Measurements from ENCODE around the gene CDK19. TPM values are rescaled to one million over a fixed set of nuclear protein-coding genes. Genes with fewer than 3 reads are reported as not detected.

CDK19 gene
- total and polyA plus RNA-seq, 2 of the 13 experiments (the other 11 are each of a cell fraction or from before 2014, with no cell fraction given), result 13.4 to 27.0 TPM

- TF ChIP-seq ATF3 (CRISPR knock-in tag; IDR thresholded peaks at IDR 0.05) (no peak), U2AF1 (optimal IDR thresholded peaks at IDR 0.05; ENCODE audit: low read depth, low read length) (no peak), ZNF121 (CRISPR knock-in tag; IDR thresholded peaks at IDR 0.05) (peak; percentile 20; the same call in 1 of the 2 replicates), TFDP1 (CRISPR knock-in tag; IDR thresholded peaks at IDR 0.05; ENCODE audit: borderline replicate concordance) (peak; percentile 25; the same call in 1 of the 2 replicates), ZNF224 (CRISPR knock-in tag; IDR thresholded peaks at IDR 0.05) (0 out of 2 replicates have a peak, but pooled peaks have one; percentile 36), ZNF431 (CRISPR knock-in tag; IDR thresholded peaks at IDR 0.05; ENCODE audit: borderline replicate concordance, low read depth) (no peak), SNAPC2 (CRISPR knock-in tag; IDR thresholded peaks at IDR 0.05) (peak; percentile 91), ZBTB26 (CRISPR knock-in tag; IDR thresholded peaks at IDR 0.05; ENCODE audit: borderline replicate concordance) (no peak), CENPBD1 (CRISPR knock-in tag; IDR thresholded peaks at IDR 0.05; ENCODE audit: borderline replicate concordance, low read depth) (0 out of 2 replicates have a peak, but pooled peaks have one; percentile 45), ZNF784 (CRISPR knock-in tag; IDR thresholded peaks at IDR 0.05; ENCODE audit: borderline replicate concordance) (0 out of 2 replicates have a peak, but pooled peaks have one; percentile 27), GLI4 (CRISPR knock-in tag; IDR thresholded peaks at IDR 0.05; ENCODE audit: borderline replicate concordance) (0 out of 2 replicates have a peak, but pooled peaks have one; percentile 64), FOXK2 (IDR thresholded peaks at IDR 0.05) (no peak), FOXJ3 (CRISPR knock-in tag; IDR thresholded peaks at IDR 0.05; ENCODE audit: borderline replicate concordance) (no peak), ZMAT5 (CRISPR knock-in tag; IDR thresholded peaks at IDR 0.05; ENCODE audit: borderline replicate concordance, low read depth) (no peak), ZNF780A (CRISPR knock-in tag; IDR thresholded peaks at IDR 0.05) (no peak)
- TF ChIP-seq, protein P1, sequence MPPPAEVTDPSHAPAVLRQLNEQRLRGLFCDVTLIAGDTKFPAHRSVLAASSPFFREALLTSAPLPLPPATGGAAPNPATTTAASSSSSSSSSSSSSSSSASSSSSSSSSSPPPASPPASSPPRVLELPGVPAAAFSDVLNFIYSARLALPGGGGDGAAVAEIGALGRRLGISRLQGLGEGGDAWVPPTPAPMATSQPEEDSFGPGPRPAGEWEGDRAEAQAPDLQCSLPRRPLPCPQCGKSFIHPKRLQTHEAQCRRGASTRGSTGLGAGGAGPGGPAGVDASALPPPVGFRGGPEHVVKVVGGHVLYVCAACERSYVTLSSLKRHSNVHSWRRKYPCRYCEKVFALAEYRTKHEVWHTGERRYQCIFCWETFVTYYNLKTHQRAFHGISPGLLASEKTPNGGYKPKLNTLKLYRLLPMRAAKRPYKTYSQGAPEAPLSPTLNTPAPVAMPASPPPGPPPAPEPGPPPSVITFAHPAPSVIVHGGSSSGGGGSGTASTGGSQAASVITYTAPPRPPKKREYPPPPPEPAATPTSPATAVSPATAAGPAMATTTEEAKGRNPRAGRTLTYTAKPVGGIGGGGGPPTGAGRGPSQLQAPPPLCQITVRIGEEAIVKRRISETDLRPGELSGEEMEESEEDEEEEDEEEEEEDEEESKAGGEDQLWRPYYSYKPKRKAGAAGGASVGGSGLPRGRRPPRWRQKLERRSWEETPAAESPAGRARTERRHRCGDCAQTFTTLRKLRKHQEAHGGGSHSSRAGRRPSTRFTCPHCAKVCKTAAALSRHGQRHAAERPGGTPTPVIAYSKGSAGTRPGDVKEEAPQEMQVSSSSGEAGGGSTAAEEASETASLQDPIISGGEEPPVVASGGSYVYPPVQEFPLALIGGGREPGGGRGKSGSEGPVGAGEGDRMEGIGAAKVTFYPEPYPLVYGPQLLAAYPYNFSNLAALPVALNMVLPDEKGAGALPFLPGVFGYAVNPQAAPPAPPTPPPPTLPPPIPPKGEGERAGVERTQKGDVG (CRISPR knock-in tag; IDR thresholded peaks at IDR 0.05; ENCODE audit: borderline replicate concordance), result no peak
- TF ChIP-seq, protein P2, sequence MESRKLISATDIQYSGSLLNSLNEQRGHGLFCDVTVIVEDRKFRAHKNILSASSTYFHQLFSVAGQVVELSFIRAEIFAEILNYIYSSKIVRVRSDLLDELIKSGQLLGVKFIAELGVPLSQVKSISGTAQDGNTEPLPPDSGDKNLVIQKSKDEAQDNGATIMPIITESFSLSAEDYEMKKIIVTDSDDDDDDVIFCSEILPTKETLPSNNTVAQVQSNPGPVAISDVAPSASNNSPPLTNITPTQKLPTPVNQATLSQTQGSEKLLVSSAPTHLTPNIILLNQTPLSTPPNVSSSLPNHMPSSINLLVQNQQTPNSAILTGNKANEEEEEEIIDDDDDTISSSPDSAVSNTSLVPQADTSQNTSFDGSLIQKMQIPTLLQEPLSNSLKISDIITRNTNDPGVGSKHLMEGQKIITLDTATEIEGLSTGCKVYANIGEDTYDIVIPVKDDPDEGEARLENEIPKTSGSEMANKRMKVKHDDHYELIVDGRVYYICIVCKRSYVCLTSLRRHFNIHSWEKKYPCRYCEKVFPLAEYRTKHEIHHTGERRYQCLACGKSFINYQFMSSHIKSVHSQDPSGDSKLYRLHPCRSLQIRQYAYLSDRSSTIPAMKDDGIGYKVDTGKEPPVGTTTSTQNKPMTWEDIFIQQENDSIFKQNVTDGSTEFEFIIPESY (CRISPR knock-in tag; IDR thresholded peaks at IDR 0.05), result no peak; the same call in 1 of the 2 replicates
These were observed 248.7 kb downstream of the CDK19 start (continued) for GRCh38 chr6:110566346-110567125.

Data from HepG2 (cell line).